HG03442 (cell line): Measurements from ENCODE around the gene RWDD1.

Source experiments
- ATAC-seq: cut with Tn5 transposase; IDR thresholded peaks from one replicate; pipeline ENCODE4 v1.9.1; 2021; ENCODE audit warnings: mild to moderate bottlenecking, moderate library complexity; ENCODE audit not compliant: unreplicated experiment

Gene RWDD1

DNA sequence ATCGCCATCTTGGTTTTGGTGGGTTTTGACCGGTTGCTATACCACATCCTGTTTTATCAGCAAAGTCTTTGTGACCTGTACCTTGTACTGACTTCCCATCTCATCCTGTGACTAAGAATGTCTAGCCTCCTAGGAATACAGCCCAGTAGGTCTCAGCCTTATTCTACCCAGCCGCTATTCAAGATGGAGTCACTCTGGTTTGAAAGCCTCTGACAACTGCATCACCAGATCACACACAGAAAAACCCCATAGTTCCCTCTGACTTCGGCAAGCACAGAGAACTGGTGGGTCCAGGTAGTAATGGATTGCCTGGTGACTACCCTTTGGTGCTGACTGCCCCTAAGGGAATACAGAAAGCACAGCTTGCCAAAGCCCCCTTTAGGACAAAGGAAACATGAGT is 34.6 kb downstream of the RWDD1 start:
- no peak for ATAC-seq

DNA sequence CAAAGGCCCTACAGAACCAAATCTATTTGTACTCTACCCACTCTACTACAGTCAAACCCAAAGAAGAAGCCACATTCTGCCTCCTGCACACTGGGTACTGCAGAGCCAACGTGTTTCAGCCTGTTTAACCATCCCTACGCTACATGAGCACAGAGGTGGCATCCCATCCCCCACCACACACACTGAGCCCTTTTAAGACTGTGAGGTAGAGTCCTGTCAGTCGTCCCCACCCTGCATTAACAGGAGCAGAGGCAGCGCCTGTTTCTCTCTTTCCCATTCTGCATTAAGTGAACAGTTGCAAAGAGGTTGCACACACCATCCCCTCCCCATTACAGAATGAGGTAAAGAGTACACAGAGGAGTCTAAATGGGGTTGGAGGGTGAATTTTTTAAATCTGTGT is 39.8 kb downstream of the RWDD1 start:
- ATAC-seq, result no peak

DNA sequence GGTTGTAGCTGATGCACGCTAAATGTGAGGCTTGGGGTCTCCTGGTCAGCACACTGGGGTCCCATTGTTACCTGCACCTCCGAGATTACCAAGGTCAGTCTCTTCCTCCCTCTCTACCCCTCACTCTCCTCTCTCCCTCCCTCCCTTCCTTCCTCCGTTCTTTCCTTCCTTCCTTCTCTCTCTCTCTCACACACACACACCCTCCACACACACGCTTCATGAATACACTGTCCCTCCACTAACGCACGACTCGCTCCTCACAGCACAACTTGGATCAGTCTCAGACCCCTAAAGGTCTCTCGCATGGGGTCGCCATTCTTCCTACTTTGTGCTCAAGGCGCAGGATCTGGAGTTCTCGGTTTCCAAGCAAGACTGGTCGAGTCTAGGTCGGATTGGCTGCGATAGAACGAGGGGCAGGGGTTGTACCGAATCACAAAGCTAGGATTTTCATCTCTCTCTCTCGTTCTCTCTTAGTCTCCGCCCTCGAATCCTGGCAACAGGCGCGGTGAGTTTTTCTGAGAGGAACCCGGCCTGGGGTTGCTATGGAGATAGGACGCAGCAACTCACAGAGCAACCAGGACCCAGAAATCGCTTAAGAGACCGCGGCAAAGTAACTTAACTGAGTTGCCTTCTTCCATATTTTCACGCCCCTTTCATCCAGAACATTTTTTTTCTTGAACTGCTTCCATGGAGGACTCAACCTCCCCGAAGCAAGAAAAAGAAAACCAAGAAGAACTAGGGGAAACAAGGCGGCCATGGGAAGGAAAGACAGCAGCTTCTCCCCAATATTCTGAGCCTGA is 44.8 kb downstream of the RWDD1 start, which contains the start of gene RSPH4A:
Gene RSPH4A (plus strand): TSS at position 543 of the 800 bp plus-strand sequence. CDS start 145 bp downstream, at position 688.
- ATAC-seq, result peak; percentile 99

GRCh38 chr6:116616737-116617053 is 45.4 kb downstream of the RWDD1 start:
- peak; percentile 26 for ATAC-seq

DNA sequence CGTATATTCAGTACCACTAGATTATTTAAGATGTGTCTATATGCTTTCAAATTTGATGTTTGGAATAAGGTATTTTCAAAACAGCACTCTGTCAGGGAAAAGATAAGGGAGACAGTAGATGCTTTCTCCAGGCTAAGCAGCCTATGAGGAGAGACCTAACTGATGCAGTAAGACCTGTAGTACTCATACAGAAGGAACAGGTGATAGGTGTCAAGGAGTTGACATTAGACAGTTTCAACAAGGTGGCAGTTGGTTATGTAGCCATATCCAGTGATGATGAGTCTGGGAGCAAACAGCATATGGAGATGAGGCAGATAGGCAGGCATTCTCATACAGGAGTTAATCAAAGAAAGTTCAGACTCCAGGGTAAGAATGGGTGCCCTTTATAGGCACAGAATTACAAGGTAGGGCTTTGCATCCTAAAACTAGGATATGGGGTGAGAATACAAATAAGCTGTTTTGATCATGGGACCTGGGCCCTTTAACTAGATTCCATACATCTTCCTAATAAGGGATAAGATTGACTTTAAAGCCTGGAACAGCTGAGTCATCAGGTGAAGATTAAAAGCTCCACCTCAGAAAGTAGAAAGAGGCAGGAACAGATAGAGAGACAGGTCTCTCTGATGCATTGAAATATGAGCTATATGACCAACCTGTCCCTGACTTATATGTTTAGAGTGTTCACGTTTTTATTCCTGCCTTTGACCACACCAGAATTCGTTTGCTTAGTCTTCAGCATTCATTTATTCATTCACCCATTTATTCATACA is 52.9 kb downstream of the RWDD1 start:
- ATAC-seq, result no peak

- no peak for ATAC-seq
Measured at GRCh38 chr6:116625872-116626271, 54.6 kb downstream of the RWDD1 start.

DNA sequence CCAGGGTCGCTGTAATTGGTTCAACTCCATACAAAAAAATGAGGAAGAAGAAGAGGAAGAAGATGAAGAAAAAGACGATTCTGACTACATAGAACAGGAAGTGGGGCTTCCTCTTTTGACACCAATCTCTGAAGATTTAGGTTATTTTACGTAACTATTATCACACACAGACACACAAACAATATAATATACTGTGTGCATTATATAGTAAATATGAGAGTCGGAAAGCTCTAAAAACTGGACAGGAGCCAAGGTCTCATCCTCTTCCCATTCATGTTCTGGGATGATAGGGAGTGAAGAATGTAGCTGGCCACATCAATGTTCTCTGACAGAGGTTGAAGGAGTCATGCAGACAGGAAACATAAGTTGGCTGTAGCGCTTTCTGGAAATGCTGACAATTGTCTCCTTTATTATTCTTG is 58.3 kb downstream of the RWDD1 start:
- ATAC-seq, result no peak

DNA sequence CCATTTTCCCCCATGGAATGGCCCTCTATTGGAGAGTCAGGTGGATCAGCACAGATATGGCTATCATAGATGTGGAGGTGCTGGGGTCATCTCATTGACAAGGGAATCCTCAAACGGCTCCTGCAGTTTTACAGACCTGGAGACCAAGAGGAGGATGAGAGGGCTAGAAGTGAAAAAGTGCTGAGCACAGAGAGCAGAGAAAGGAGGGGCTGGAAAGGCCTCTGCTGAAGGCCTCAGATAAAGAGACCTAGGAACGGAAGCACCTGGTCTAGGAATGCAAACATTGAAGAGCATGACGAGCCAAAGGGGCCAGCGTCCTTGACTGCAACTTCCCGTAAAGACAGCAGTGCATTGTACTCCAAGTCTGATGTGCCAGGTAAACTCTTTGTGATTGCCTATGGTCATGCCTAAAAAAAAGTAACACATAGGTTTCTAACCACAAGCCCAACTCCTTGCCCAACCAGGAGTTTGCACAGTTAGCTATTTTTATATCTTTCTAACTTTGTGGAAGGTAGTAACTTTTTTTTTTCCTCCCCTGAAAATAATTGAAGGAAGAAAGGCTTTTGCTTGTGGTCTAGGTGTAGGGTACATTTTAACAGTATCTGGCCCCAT is 60.2 kb downstream of the RWDD1 start:
- no peak for ATAC-seq

- no peak for ATAC-seq
Measured at GRCh38 chr6:116633685-116634084, 62.4 kb downstream of the RWDD1 start.
